Measurements from ENCODE around the gene NRGN. TPM values are rescaled to one million over a fixed set of nuclear protein-coding genes. Genes with fewer than 3 reads are reported as not detected.

The NRGN gene
- total and polyA plus RNA-seq, 2 of the 8 experiments (the other 6 are each of a cell fraction or from before 2014, with no cell fraction given): 0.60 to 1.0 TPM

GRCh38 chr11:124760806-124761205, 21.1 kb downstream of the NRGN start:
- Histone ChIP-seq H3K23ac (ENCODE audit: insufficient read length) (no peak overlapping the region), H3K23me2 (ENCODE audit: low read depth, low read length) (peaks cover 17% of the 10 kb centered on the region; the same call in 1 of the 2 replicates), H3K18ac (ENCODE audit: extremely low read depth, low read length) (no peak overlapping the region), H3K14ac (ENCODE audit: insufficient read length) (no peak overlapping the region), H3K9me3 (ENCODE audit: insufficient read depth in 2 of 2, low read depth in 1 of 2, low read length in 1 of 2) (no peaks in the 10 kb centered on the region), H3K4me3 (ENCODE audit: extremely low read depth in 1 of 4, insufficient read depth in 2 of 4, low read depth in 3 of 4, low read length in 4 of 4) (no peak overlapping the region; a peak in 1 of 8 replicates), H2AK5ac (ENCODE audit: low read depth, low read length) (no peak overlapping the region), H2BK5ac (ENCODE audit: low read depth, low read length) (no peak overlapping the region), H2BK15ac (ENCODE audit: low read length) (0 out of 2 replicates have a peak overlapping the region, but pooled peaks have one; percentile 46), H4K8ac (ENCODE audit: extremely low read depth, insufficient read depth, low read length) (no peak overlapping the region), H3K56ac (replicated peaks; ENCODE audit: insufficient read length, low read depth, low read length) (no peak overlapping the region), H4K5ac (ENCODE audit: insufficient read length, low read depth, low read length) (no peak overlapping the region), H2BK120ac (replicated peaks; ENCODE audit: low read depth, low read length) (no peak overlapping the region), H3K79me1 (ENCODE audit: low read depth, low read length) (no peaks in the 10 kb centered on the region), H2AFZ (ENCODE audit: low read length) (no peak overlapping the region), H4K91ac (replicated peaks; ENCODE audit: insufficient read length, low read length) (no peak overlapping the region), H3K36me3 (ENCODE audit: control insufficient read depth in 2 of 4, insufficient read depth in 4 of 4, low read length in 3 of 4) (peaks cover 0 to 3% (median 2%) of the 10 kb centered on the region in 4 experiments; a peak in 2 of 8 replicates), H3K4me1 (replicated peaks in 1 of 4; ENCODE audit: control insufficient read depth in 3 of 4, insufficient read depth in 4 of 4, low read length in 3 of 4) (peaks cover 6 to 41% (median 27%) of the 10 kb centered on the region in 4 experiments), H3K9ac (replicated peaks in 1 of 4; ENCODE audit: extremely low read depth in 1 of 4, low read depth in 3 of 4, low read length in 3 of 4) (no peak overlapping the region), H2BK12ac (ENCODE audit: low read depth, low read length) (no peak overlapping the region), H3K4ac (replicated peaks; ENCODE audit: insufficient read length, low read depth, low read length) (no peak overlapping the region), H3K27me3 (replicated peaks in 1 of 4; ENCODE audit: control insufficient read depth in 3 of 4, extremely low read depth in 1 of 4, insufficient read depth in 3 of 4, low read length in 3 of 4) (peaks cover 59 to 76% (median 71%) of the 10 kb centered on the region in 4 experiments), H3K27ac (ENCODE audit: low read depth, low read length) (no peak overlapping the region), H3K79me2 (ENCODE audit: control insufficient read depth in 1 of 2, insufficient read depth in 2 of 2, low read length in 2 of 2) (no peaks in the 10 kb centered on the region), H4K20me1 (replicated peaks in 1 of 2; ENCODE audit: control insufficient read depth in 1 of 2, insufficient read depth in 2 of 2, low read length in 2 of 2) (peaks cover 20 to 37% of the 10 kb centered on the region in 2 experiments), H2BK20ac (ENCODE audit: low read length) (no peak overlapping the region), H3K4me2 (ENCODE audit: insufficient read depth in 1 of 2, low read depth in 2 of 2, low read length in 2 of 2) (peak overlapping the region; percentile 8 to 80; a peak in 3 of 4 replicates)
- FAIRE-seq: no peak
- ChIA-PET CTCF (ENCODE audit: partially characterized antibody) (interaction anchor here (0.7 to 28.0 kb wide), 18 partner anchors 8 to 502 kb away, joined by 3 to 382 read pairs (median 6); partner anchors contain the start of genes MSANTD2, NRGN, ROBO3 and SIAE), POLR2A (ENCODE audit: partially characterized antibody) (interaction anchor here (0.7 to 4.2 kb wide), 8 partner anchors 9 to 90 kb away, joined by 3 to 26 read pairs (median 5); partner anchors contain the start of genes MSANTD2 and VSIG2)
- no peak for DNase-seq (ENCODE audit: low read depth in 1 of 2, low spot score in 2 of 2)
- 33% methylated on average over 3 of the region's 3 CpGs; no CpG with 5 or more reads in 1 of the 2 experiments for WGBS, 2 experiments (ENCODE audit: extremely low coverage in 1 of 2, insufficient coverage in 1 of 2, insufficient read length in 1 of 2, insufficient replicate concordance in 2 of 2, low coverage in 1 of 2, low lambda C conversion rate in 2 of 2, missing lambda C conversion rate in 1 of 2)
